ENCODE measurements around the gene CHRDL2.

GRCh38 chr11:74729397-74729796, 1.8 kb downstream of the CHRDL2 start:
- TF ChIP-seq CTCF (IDR thresholded peaks at IDR 0.05) (no peak), EP300 (IDR thresholded peaks at IDR 0.05) (no peak), RFX5 (IDR thresholded peaks at IDR 0.05) (no peak), CHD4 (IDR thresholded peaks at IDR 0.05; ENCODE audit: borderline replicate concordance) (no peak), USF2 (IDR thresholded peaks at IDR 0.05) (no peak), HDAC2 (IDR thresholded peaks at IDR 0.05) (no peak), CEBPB (IDR thresholded peaks at IDR 0.05) (no peak), HOXB5 (CRISPR knock-in tag; IDR thresholded peaks at IDR 0.05) (no peak), BHLHE40 (IDR thresholded peaks at IDR 0.05; ENCODE audit: low read depth, low read length) (no peak), KDM1A (IDR thresholded peaks at IDR 0.05; ENCODE audit: low read depth) (no peak), PBX3 (IDR thresholded peaks at IDR 0.05) (no peak), JUN (IDR thresholded peaks at IDR 0.05) (no peak)

Data from A549 (cell line).